Activated B cell treated with CpG ODN at 0.5 μM for 24 hours (primary cell): ENCODE measurements around the gene MRPL41. TPM values are rescaled to one million over a fixed set of nuclear protein-coding genes. Genes with fewer than 3 reads are reported as not detected.
"Not testable (repeated sequence)": the region's sequence is repeated elsewhere in the genome, so short reads cannot be mapped to it uniquely, and the experiment has no call there.

Experiments used
- ATAC-seq: fragments of 200-7000 bp; cut with Tn5 transposase; one replicate; pipeline ENCODE4 v1.10.0; 2021; ENCODE audit warnings: low read depth, mild to moderate bottlenecking, moderate library complexity
- CTCF ChIA-PET: fragments of 350-600 bp; sonication (Branson Sonifier 250); formaldehyde crosslinking; loops from one replicate; lab custom pipeline; 2021; ENCODE audit warnings: antibody characterized with exemption; lab: Charles Lee
- POLR2A ChIA-PET: fragments of 350-600 bp; sonication (Branson Sonifier 250); formaldehyde crosslinking; loops from one replicate; lab custom pipeline; 2021; ENCODE audit warnings: antibody characterized with exemption; lab: Charles Lee
- DNase-seq: peaks from one replicate; pipeline ENCODE4 v3.0.0; 2022
- H3K27ac Mint-ChIP-seq: one replicate; pipeline ENCODE4 v1.8.0; 2020; ENCODE audit warnings: mixed read lengths
- H3K27me3 Mint-ChIP-seq: one replicate; pipeline ENCODE4 v1.8.0; 2021; ENCODE audit warnings: mixed read lengths
- H3K36me3 Mint-ChIP-seq: one replicate; pipeline ENCODE4 v1.8.0; 2021; ENCODE audit warnings: low read depth, mixed read lengths
- H3K4me1 Mint-ChIP-seq: one replicate; pipeline ENCODE4 v1.8.0; 2021; ENCODE audit warnings: mixed read lengths
- H3K4me3 Mint-ChIP-seq: one replicate; pipeline ENCODE4 v1.8.0; 2020; ENCODE audit warnings: mild to moderate bottlenecking, mixed read lengths
- H3K9me3 Mint-ChIP-seq: one replicate; pipeline ENCODE4 v1.8.0; 2020; ENCODE audit warnings: mixed read lengths
- CTCF ChIP-seq: fragments of 200-600 bp; IDR thresholded peaks from one replicate; pipeline ENCODE4 v1.8.0; 2022; ENCODE audit warnings: antibody characterized with exemption, mild to moderate bottlenecking
- intact Hi-C: fragments of 100-400 bp; cut with micrococcal nuclease; formaldehyde crosslinking; loops from one replicate; pipeline ENCODE4 v1.15.1; 2024
- total RNA-seq: library from RNA; stranded (reverse); gene quantifications from 2 replicates; pipeline ENCODE4 v1.2.3, GENCODE V29; 2022

MRPL41 gene
- total RNA-seq, 1 donor from 2014 or later: 26.0 TPM

- no peak overlapping the region for H3K4me3 Mint-ChIP-seq
- peaks cover 7% of the 10 kb centered on the region for H3K36me3 Mint-ChIP-seq
- DNase-seq (no peak), ATAC-seq (no peak)
- POLR2A ChIA-PET: no interaction called here
- intact Hi-C loops: no loop called here
- no peaks in the 10 kb centered on the region for H3K27me3 Mint-ChIP-seq
- H3K9me3 Mint-ChIP-seq: no peaks in the 10 kb centered on the region
- H3K4me1 Mint-ChIP-seq: peaks cover 3% of the 10 kb centered on the region
- TF ChIP-seq CTCF: no peak
- CTCF ChIA-PET: no interaction called here
- no peak overlapping the region for H3K27ac Mint-ChIP-seq
These were observed 45.4 kb upstream of the MRPL41 start for GRCh38 chr9:137506274-137506673.

- H3K27ac Mint-ChIP-seq: no peak overlapping the region
- ChIA-PET POLR2A (no interaction called here), CTCF (no interaction called here)
- DNase-seq: no peak
- no peaks in the 10 kb centered on the region for H3K27me3 Mint-ChIP-seq
- TF ChIP-seq CTCF: no peak
- H3K36me3 Mint-ChIP-seq: peaks cover 7% of the 10 kb centered on the region
- no peak overlapping the region for H3K4me3 Mint-ChIP-seq
- H3K9me3 Mint-ChIP-seq: no peaks in the 10 kb centered on the region
- ATAC-seq: no peak
- H3K4me1 Mint-ChIP-seq: peaks cover 3% of the 10 kb centered on the region
- intact Hi-C loops: no loop called here
These were observed 44.9 kb upstream of the MRPL41 start for GRCh38 chr9:137506702-137507171.

- no peaks in the 10 kb centered on the region for H3K9me3 Mint-ChIP-seq
- no peaks in the 10 kb centered on the region for H3K27me3 Mint-ChIP-seq
- ChIA-PET POLR2A (interaction anchor here (0.5 kb wide), 1 partner anchor 30 kb away, joined by 3 read pairs; no protein-coding TSS in a partner anchor), CTCF (no interaction called here)
- peaks cover 2% of the 10 kb centered on the region for H3K4me1 Mint-ChIP-seq
- peaks cover 8% of the 10 kb centered on the region for H3K36me3 Mint-ChIP-seq
- H3K4me3 Mint-ChIP-seq: no peak overlapping the region
- no peak for TF ChIP-seq CTCF
- DNase-seq (no peak), ATAC-seq (no peak)
- H3K27ac Mint-ChIP-seq: no peak overlapping the region
- intact Hi-C loops: no loop called here
These were observed 42.5 kb upstream of the MRPL41 start for GRCh38 chr9:137509198-137509597.

- H3K36me3 Mint-ChIP-seq, ATAC-seq, H3K27ac Mint-ChIP-seq, H3K9me3 Mint-ChIP-seq, POLR2A ChIA-PET, CTCF ChIA-PET, H3K4me1 Mint-ChIP-seq, DNase-seq, H3K27me3 Mint-ChIP-seq, intact Hi-C loops, H3K4me3 Mint-ChIP-seq: not testable (repeated sequence)
These were observed 40.6 kb upstream of the MRPL41 start for GRCh38 chr9:137511126-137511525.

- ChIA-PET CTCF (no interaction called here), POLR2A (no interaction called here)
- no peak for TF ChIP-seq CTCF
- H3K9me3 Mint-ChIP-seq: no peaks in the 10 kb centered on the region
- peaks cover 8% of the 10 kb centered on the region for H3K36me3 Mint-ChIP-seq
- ATAC-seq (no peak), DNase-seq (no peak)
- no peak overlapping the region for H3K4me3 Mint-ChIP-seq
- H3K4me1 Mint-ChIP-seq: peaks cover 2% of the 10 kb centered on the region
- intact Hi-C loops: no loop called here
- H3K27me3 Mint-ChIP-seq: no peaks in the 10 kb centered on the region
- H3K27ac Mint-ChIP-seq: no peak overlapping the region
These were observed 39.8 kb upstream of the MRPL41 start for GRCh38 chr9:137511758-137512463.

GRCh38 chr9:137513136-137513535 lies 38.5 kb upstream of the MRPL41 start:
- H3K4me3 Mint-ChIP-seq, H3K4me1 Mint-ChIP-seq, DNase-seq, CTCF ChIA-PET, H3K27ac Mint-ChIP-seq, intact Hi-C loops, ATAC-seq, H3K9me3 Mint-ChIP-seq, H3K27me3 Mint-ChIP-seq, H3K36me3 Mint-ChIP-seq, POLR2A ChIA-PET: not testable (repeated sequence)

- intact Hi-C loops, H3K4me3 Mint-ChIP-seq, POLR2A ChIA-PET: not testable (repeated sequence)
These were observed 37.7 kb upstream of the MRPL41 start for GRCh38 chr9:137513801-137514570.

More at GRCh38 chr9:137513801-137514570, 37.7 kb upstream of the MRPL41 start:
- H3K4me1 Mint-ChIP-seq, CTCF ChIA-PET, ATAC-seq, H3K36me3 Mint-ChIP-seq, H3K9me3 Mint-ChIP-seq, H3K27ac Mint-ChIP-seq, DNase-seq, H3K27me3 Mint-ChIP-seq: not testable (repeated sequence)
